Activated naive CD8-positive, alpha-beta T cell treated with anti-CD3 and anti-CD28 coated beads for 36 hours (primary cell): ENCODE measurements around the gene CLDN11. TPM values are rescaled to one million over a fixed set of nuclear protein-coding genes. Genes with fewer than 3 reads are reported as not detected.

Experiments used
- DNase-seq: peaks from one replicate; pipeline ENCODE4 v3.0.0; 2021
- H3K27ac Mint-ChIP-seq: one replicate; pipeline ENCODE4 v1.8.0; 2022; ENCODE audit warnings: mild to moderate bottlenecking, moderate library complexity, mixed read lengths
- H3K27me3 Mint-ChIP-seq: one replicate; pipeline ENCODE4 v1.8.0; 2022; ENCODE audit warnings: mild to moderate bottlenecking, mixed read lengths
- H3K36me3 Mint-ChIP-seq: one replicate; pipeline ENCODE4 v1.8.0; 2021; ENCODE audit warnings: mild to moderate bottlenecking, mixed read lengths
- H3K4me1 Mint-ChIP-seq: one replicate; pipeline ENCODE4 v1.8.0; 2021; ENCODE audit warnings: mixed read lengths
- H3K4me3 Mint-ChIP-seq: one replicate; pipeline ENCODE4 v1.8.0; 2022; ENCODE audit warnings: mild to moderate bottlenecking, moderate library complexity, mixed read lengths
- H3K9me3 Mint-ChIP-seq: one replicate; pipeline ENCODE4 v1.8.0; 2022; ENCODE audit warnings: mixed read lengths
- total RNA-seq, 2 experiments: library from RNA; stranded (reverse); gene quantifications; one replicate each; pipeline ENCODE4 v1.2.3, GENCODE V29; 2021

The CLDN11 gene
- total RNA-seq, 2 experiments from 2014 or later: not detected

- Mint-ChIP-seq H3K4me3 (no peak overlapping the region), H3K4me1 (peaks cover 9% of the 10 kb centered on the region), H3K36me3 (peaks cover 2% of the 10 kb centered on the region), H3K27me3 (peaks cover 55% of the 10 kb centered on the region), H3K9me3 (no peaks in the 10 kb centered on the region), H3K27ac (no peak overlapping the region)
- DNase-seq: no peak
Observed at GRCh38 chr3:170421111-170421641, 2.5 kb downstream of the CLDN11 start.

GRCh38 chr3:170421758-170422157, 3.1 kb downstream of the CLDN11 start:
- Mint-ChIP-seq H3K27ac (no peak overlapping the region), H3K4me3 (no peak overlapping the region), H3K27me3 (peaks cover 56% of the 10 kb centered on the region), H3K4me1 (peaks cover 9% of the 10 kb centered on the region), H3K9me3 (no peaks in the 10 kb centered on the region), H3K36me3 (peaks cover 2% of the 10 kb centered on the region)
- DNase-seq: no peak

- Mint-ChIP-seq H3K36me3 (peaks cover 2% of the 10 kb centered on the region), H3K9me3 (no peaks in the 10 kb centered on the region), H3K4me1 (peaks cover 10% of the 10 kb centered on the region), H3K27ac (no peak overlapping the region), H3K27me3 (peaks cover 46% of the 10 kb centered on the region), H3K4me3 (no peak overlapping the region)
- no peak for DNase-seq
Observed at GRCh38 chr3:170423001-170423615, 4.4 kb downstream of the CLDN11 start.

GRCh38 chr3:170424879-170425278, 6.2 kb downstream of the CLDN11 start:
- no peak for DNase-seq
- H3K36me3 Mint-ChIP-seq: no peaks in the 10 kb centered on the region
- H3K27me3 Mint-ChIP-seq: peaks cover 35% of the 10 kb centered on the region
- H3K27ac Mint-ChIP-seq: no peak overlapping the region
- no peak overlapping the region for H3K4me3 Mint-ChIP-seq
- peaks cover 18% of the 10 kb centered on the region for H3K4me1 Mint-ChIP-seq
- no peaks in the 10 kb centered on the region for H3K9me3 Mint-ChIP-seq

- Mint-ChIP-seq H3K27me3 (peaks cover 28% of the 10 kb centered on the region), H3K27ac (no peak overlapping the region), H3K9me3 (no peaks in the 10 kb centered on the region), H3K4me1 (peaks cover 18% of the 10 kb centered on the region), H3K4me3 (no peak overlapping the region), H3K36me3 (no peaks in the 10 kb centered on the region)
- DNase-seq: no peak
Observed at GRCh38 chr3:170425491-170426239, 7.0 kb downstream of the CLDN11 start.

GRCh38 chr3:170426240-170426797, 7.7 kb downstream of the CLDN11 start:
- Mint-ChIP-seq H3K27ac (no peak overlapping the region), H3K4me3 (no peak overlapping the region), H3K36me3 (no peaks in the 10 kb centered on the region), H3K27me3 (peaks cover 26% of the 10 kb centered on the region), H3K9me3 (no peaks in the 10 kb centered on the region), H3K4me1 (peaks cover 18% of the 10 kb centered on the region)
- no peak for DNase-seq

GRCh38 chr3:170428095-170428494, 9.4 kb downstream of the CLDN11 start:
- Mint-ChIP-seq H3K4me1 (peaks cover 16% of the 10 kb centered on the region), H3K27me3 (peaks cover 20% of the 10 kb centered on the region), H3K9me3 (no peaks in the 10 kb centered on the region), H3K27ac (no peak overlapping the region), H3K4me3 (no peak overlapping the region), H3K36me3 (no peaks in the 10 kb centered on the region)
- no peak for DNase-seq

GRCh38 chr3:170429050-170429449, 10.4 kb downstream of the CLDN11 start:
- Mint-ChIP-seq H3K27ac (no peak overlapping the region), H3K4me3 (no peak overlapping the region), H3K9me3 (no peaks in the 10 kb centered on the region), H3K4me1 (peaks cover 16% of the 10 kb centered on the region), H3K36me3 (no peaks in the 10 kb centered on the region), H3K27me3 (peaks cover 17% of the 10 kb centered on the region)
- DNase-seq: no peak

- Mint-ChIP-seq H3K36me3 (no peaks in the 10 kb centered on the region), H3K27me3 (peaks cover 8% of the 10 kb centered on the region), H3K4me1 (peaks cover 16% of the 10 kb centered on the region), H3K27ac (no peak overlapping the region), H3K4me3 (no peak overlapping the region), H3K9me3 (no peaks in the 10 kb centered on the region)
- DNase-seq: no peak
Observed at GRCh38 chr3:170431054-170431453, 12.4 kb downstream of the CLDN11 start.

- Mint-ChIP-seq H3K4me3 (no peak overlapping the region), H3K4me1 (peaks cover 24% of the 10 kb centered on the region), H3K27me3 (peaks cover 10% of the 10 kb centered on the region), H3K9me3 (no peaks in the 10 kb centered on the region), H3K27ac (no peak overlapping the region), H3K36me3 (no peaks in the 10 kb centered on the region)
- DNase-seq: no peak
Observed at GRCh38 chr3:170432416-170432815, 13.7 kb downstream of the CLDN11 start.

GRCh38 chr3:170436697-170437096, 18.0 kb downstream of the CLDN11 start:
- no peaks in the 10 kb centered on the region for H3K36me3 Mint-ChIP-seq

GRCh38 chr3:170437176-170437575, 18.5 kb downstream of the CLDN11 start:
- no peaks in the 10 kb centered on the region for H3K9me3 Mint-ChIP-seq
- no peak overlapping the region for H3K27ac Mint-ChIP-seq
- H3K4me1 Mint-ChIP-seq: peaks cover 23% of the 10 kb centered on the region
- H3K36me3 Mint-ChIP-seq: no peaks in the 10 kb centered on the region
- H3K4me3 Mint-ChIP-seq: no peak overlapping the region
- no peak for DNase-seq
- H3K27me3 Mint-ChIP-seq: peaks cover 33% of the 10 kb centered on the region

More at GRCh38 chr3:170436697-170437096, 18.0 kb downstream of the CLDN11 start:
- peaks cover 23% of the 10 kb centered on the region for H3K4me1 Mint-ChIP-seq
- no peak overlapping the region for H3K27ac Mint-ChIP-seq
- DNase-seq: no peak
- H3K27me3 Mint-ChIP-seq: peaks cover 29% of the 10 kb centered on the region
- H3K4me3 Mint-ChIP-seq: no peak overlapping the region
- H3K9me3 Mint-ChIP-seq: no peaks in the 10 kb centered on the region

- no peaks in the 10 kb centered on the region for H3K9me3 Mint-ChIP-seq
- H3K4me3 Mint-ChIP-seq: no peak overlapping the region
- peaks cover 33% of the 10 kb centered on the region for H3K27me3 Mint-ChIP-seq
- DNase-seq: no peak
- peaks cover 23% of the 10 kb centered on the region for H3K4me1 Mint-ChIP-seq
- H3K36me3 Mint-ChIP-seq: no peaks in the 10 kb centered on the region
- no peak overlapping the region for H3K27ac Mint-ChIP-seq
Observed at GRCh38 chr3:170437696-170438407, 19.2 kb downstream of the CLDN11 start.

GRCh38 chr3:170438836-170439235, 20.2 kb downstream of the CLDN11 start:
- DNase-seq: no peak
- Mint-ChIP-seq H3K27me3 (peaks cover 33% of the 10 kb centered on the region), H3K27ac (no peak overlapping the region), H3K9me3 (no peaks in the 10 kb centered on the region), H3K4me3 (no peak overlapping the region), H3K4me1 (peaks cover 23% of the 10 kb centered on the region), H3K36me3 (no peaks in the 10 kb centered on the region)

GRCh38 chr3:170440344-170440743, 21.7 kb downstream of the CLDN11 start:
- Mint-ChIP-seq H3K4me3 (no peak overlapping the region), H3K4me1 (peaks cover 23% of the 10 kb centered on the region), H3K9me3 (no peaks in the 10 kb centered on the region), H3K36me3 (no peaks in the 10 kb centered on the region), H3K27me3 (peaks cover 36% of the 10 kb centered on the region), H3K27ac (no peak overlapping the region)
- DNase-seq: no peak
